Osteoblast (primary cell): Measurements from ENCODE around the gene RSL1D1. TPM values are rescaled to one million over a fixed set of nuclear protein-coding genes. Genes with fewer than 3 reads are reported as not detected.

ENCODE experiments used
- DNase-seq: peaks from one replicate; pipeline ENCODE4 v3.0.0; 2011; ENCODE audit warnings: low spot score, mixed read lengths; ENCODE audit not compliant: insufficient read length; ENCODE audit errors: missing footprints
- H2AFZ ChIP-seq: 2 replicates; pipeline ENCODE4 v1.6.0; 2011; ENCODE audit warnings: mild to moderate bottlenecking, low read length
- H3K27ac ChIP-seq: 2 replicates; pipeline ENCODE4 v1.5.1; 2011; ENCODE audit warnings: mild to moderate bottlenecking, low read depth, low read length, moderate library complexity
- H3K27me3 ChIP-seq: 2 replicates; pipeline ENCODE4 v1.6.0; 2012; ENCODE audit warnings: mild to moderate bottlenecking, control low read depth, inconsistent platforms, low read length, moderate library complexity; ENCODE audit not compliant: insufficient read depth
- H3K36me3 ChIP-seq: 2 replicates; pipeline ENCODE4 v1.5.1; 2011; ENCODE audit warnings: mild to moderate bottlenecking, low read length, control low read depth, moderate library complexity; ENCODE audit not compliant: insufficient read depth
- H3K4me1 ChIP-seq: 2 replicates; pipeline ENCODE4 v1.5.1; 2011; ENCODE audit warnings: mild to moderate bottlenecking, low read length, control low read depth, moderate library complexity; ENCODE audit not compliant: insufficient read depth
- H3K4me2 ChIP-seq: 2 replicates; pipeline ENCODE4 v1.6.0; 2011; ENCODE audit warnings: mild to moderate bottlenecking, low read length; ENCODE audit not compliant: insufficient read depth
- H3K4me3 ChIP-seq: fragments of 200-600 bp; sonication (generic); 3 replicates; pipeline ENCODE4 v1.5.1; 2012; ENCODE audit warnings: mild to moderate bottlenecking, low read length, inconsistent platforms; ENCODE audit not compliant: insufficient read depth
- H3K79me2 ChIP-seq: 2 replicates; pipeline ENCODE4 v1.6.0; 2012; ENCODE audit warnings: mild to moderate bottlenecking, low read length, control low read depth, inconsistent platforms; ENCODE audit not compliant: insufficient read depth
- H3K9me3 ChIP-seq: 2 replicates; pipeline ENCODE4 v1.5.1; 2011; ENCODE audit warnings: low read depth, low read length, control low read depth
- H4K20me1 ChIP-seq: 2 replicates; pipeline ENCODE4 v1.6.0; 2012; ENCODE audit warnings: mild to moderate bottlenecking, low read length, control low read depth; ENCODE audit not compliant: insufficient read depth
- CTCF ChIP-seq: IDR thresholded peaks from 2 replicates; pipeline ENCODE4 v1.5.1; 2011; ENCODE audit warnings: mild to moderate bottlenecking, low read depth, low read length, moderate library complexity; ENCODE audit errors: extremely low read depth
- total RNA-seq: library from RNA; depleted of rRNA; stranded (reverse); fragments of >200 nt; gene quantifications from 2 replicates; pipeline ENCODE4 v1.2.3, GENCODE V29; 2012

The RSL1D1 gene
- total RNA-seq, 1 donor, result 113 TPM

GRCh38 chr16:11862489-11862888, 11.1 kb upstream of the RSL1D1 start:
- no peak for TF ChIP-seq CTCF
- H3K4me3 ChIP-seq, result no peak overlapping the region
- peaks cover 14% of the 10 kb centered on the region for H3K4me1 ChIP-seq
- no peak overlapping the region for H2AFZ ChIP-seq
- H3K79me2 ChIP-seq, result peaks cover 46% of the 10 kb centered on the region
- no peaks in the 10 kb centered on the region for H3K36me3 ChIP-seq
- H3K27me3 ChIP-seq, result no peaks in the 10 kb centered on the region
- no peak for DNase-seq
- no peak overlapping the region for H3K27ac ChIP-seq
- no peak overlapping the region for H3K4me2 ChIP-seq
- H4K20me1 ChIP-seq, result peaks cover 23% of the 10 kb centered on the region
- H3K9me3 ChIP-seq, result no peaks in the 10 kb centered on the region

GRCh38 chr16:11857161-11857560, 5.8 kb upstream of the RSL1D1 start:
- Histone ChIP-seq H3K9me3 (no peaks in the 10 kb centered on the region), H3K27me3 (no peaks in the 10 kb centered on the region), H2AFZ (no peak overlapping the region), H3K4me2 (no peak overlapping the region), H3K4me1 (peaks cover 9% of the 10 kb centered on the region), H3K27ac (no peak overlapping the region), H3K79me2 (peaks cover 74% of the 10 kb centered on the region), H3K36me3 (no peaks in the 10 kb centered on the region), H4K20me1 (peaks cover 26% of the 10 kb centered on the region), H3K4me3 (no peak overlapping the region)
- no peak for DNase-seq
- no peak for TF ChIP-seq CTCF

GRCh38 chr16:11852092-11852809, 909 bp upstream of the RSL1D1 start:
- no peak for TF ChIP-seq CTCF
- Histone ChIP-seq H3K4me2 (peak overlapping the region; percentile 86), H3K27me3 (no peaks in the 10 kb centered on the region), H3K79me2 (peaks cover 94% of the 10 kb centered on the region), H3K27ac (peak overlapping the region; percentile 89), H3K4me3 (peak overlapping the region; percentile 100), H3K36me3 (peaks cover 21% of the 10 kb centered on the region), H3K4me1 (peaks cover 25% of the 10 kb centered on the region), H2AFZ (peak overlapping the region; percentile 100), H3K9me3 (no peaks in the 10 kb centered on the region), H4K20me1 (peaks cover 38% of the 10 kb centered on the region)
- no peak for DNase-seq

- Histone ChIP-seq H3K4me2 (peak overlapping the region; percentile 11), H3K27ac (peak overlapping the region; percentile 52), H3K27me3 (no peaks in the 10 kb centered on the region), H3K9me3 (no peaks in the 10 kb centered on the region), H3K4me3 (no peak overlapping the region), H3K36me3 (peaks cover 54% of the 10 kb centered on the region), H4K20me1 (peaks cover 37% of the 10 kb centered on the region), H2AFZ (no peak overlapping the region), H3K4me1 (peaks cover 21% of the 10 kb centered on the region), H3K79me2 (peaks cover 90% of the 10 kb centered on the region)
- no peak for DNase-seq
- no peak for TF ChIP-seq CTCF
Observed at GRCh38 chr16:11848842-11849241, 2.5 kb downstream of the RSL1D1 start.
